Right forelimb (tissue), 1 donor: ENCODE data around the gene FAM89B.

Source experiments
- DNase-seq: peaks from one replicate; pipeline ENCODE4 v3.0.0-alpha.2; 2018

The FAM89B gene

DNA sequence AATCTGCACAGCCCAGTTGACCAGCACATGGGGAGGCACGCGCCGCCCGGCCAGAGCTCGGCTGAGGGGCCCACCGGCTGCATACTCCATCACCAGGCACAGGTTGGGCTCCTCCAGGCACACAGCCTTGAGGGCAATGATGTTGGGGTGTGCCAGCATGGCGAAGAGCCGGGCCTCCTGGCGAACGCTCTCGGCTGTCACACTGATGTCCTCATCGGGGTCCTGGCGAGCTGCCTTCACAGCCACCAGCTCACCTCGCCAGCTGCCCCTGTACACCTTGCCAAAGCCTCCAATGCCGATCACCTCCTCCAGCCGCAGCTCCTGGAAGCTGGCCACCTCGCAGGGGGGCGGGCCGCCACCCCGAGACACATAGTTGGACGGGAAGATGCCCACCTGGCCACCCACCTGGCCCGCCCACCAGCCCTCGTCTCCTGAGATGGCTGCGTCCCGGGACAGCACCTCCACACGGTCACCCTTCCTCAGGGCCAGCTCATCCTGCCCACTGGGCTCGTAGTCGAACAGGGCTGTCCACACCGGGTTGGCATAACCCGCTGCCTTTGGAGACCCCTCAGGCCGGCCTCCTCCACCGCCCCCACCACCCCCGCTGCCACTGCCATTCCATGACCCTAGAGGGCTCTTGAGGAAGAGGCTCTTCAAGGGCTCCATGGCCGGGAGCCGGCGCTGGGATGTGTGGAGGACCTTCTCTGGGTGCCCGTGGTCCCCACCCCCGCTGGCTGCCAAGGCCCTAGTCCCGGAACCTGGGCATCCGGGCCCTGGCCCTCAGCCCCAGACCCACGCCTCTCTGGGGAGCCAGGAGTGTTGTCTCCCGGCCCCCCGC lies 41.0 kb downstream of the FAM89B start:
- peak; percentile 55 for DNase-seq

DNA sequence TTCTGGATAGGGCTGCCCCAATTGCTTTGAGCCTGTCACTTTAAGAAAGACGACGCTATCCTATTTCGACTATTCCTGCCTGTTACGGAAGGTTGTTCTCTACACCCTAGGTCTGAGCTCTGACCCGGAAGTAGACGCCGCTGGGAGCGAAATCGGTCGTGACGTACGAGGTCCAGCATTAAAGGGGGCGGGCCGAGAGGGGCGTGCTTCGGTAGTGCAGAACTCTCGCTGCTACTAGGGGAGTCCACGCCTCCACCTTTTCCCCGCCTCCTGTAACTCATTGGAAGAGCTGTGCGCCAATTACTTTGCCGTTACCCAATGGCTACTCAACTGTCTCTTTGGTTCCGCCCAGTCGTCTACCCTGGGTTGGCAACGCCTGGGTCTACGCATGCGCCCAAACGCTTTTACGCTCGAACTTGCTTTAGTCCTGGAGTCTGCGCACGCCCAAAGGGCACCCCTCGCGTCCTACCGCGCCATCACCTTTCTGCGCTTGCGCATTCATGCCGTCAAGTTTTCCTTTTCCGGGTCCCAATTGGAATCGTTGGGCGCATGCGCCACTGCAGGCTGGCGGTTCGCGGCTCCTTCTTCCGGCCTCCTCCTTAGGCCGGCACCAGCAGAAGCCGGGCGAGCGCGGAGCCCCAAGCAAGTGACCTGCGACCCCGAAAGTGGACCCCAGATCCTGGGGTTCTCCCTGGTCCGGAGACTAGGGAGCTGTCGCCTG lies 43.1 kb downstream of the FAM89B start, which contains the start of gene PCNX3:
Gene PCNX3 (plus strand): TSS at position 548 of the 721 bp plus-strand sequence. CDS start 536 bp downstream, outside the sequence.
- peak; percentile 100 for DNase-seq

DNA sequence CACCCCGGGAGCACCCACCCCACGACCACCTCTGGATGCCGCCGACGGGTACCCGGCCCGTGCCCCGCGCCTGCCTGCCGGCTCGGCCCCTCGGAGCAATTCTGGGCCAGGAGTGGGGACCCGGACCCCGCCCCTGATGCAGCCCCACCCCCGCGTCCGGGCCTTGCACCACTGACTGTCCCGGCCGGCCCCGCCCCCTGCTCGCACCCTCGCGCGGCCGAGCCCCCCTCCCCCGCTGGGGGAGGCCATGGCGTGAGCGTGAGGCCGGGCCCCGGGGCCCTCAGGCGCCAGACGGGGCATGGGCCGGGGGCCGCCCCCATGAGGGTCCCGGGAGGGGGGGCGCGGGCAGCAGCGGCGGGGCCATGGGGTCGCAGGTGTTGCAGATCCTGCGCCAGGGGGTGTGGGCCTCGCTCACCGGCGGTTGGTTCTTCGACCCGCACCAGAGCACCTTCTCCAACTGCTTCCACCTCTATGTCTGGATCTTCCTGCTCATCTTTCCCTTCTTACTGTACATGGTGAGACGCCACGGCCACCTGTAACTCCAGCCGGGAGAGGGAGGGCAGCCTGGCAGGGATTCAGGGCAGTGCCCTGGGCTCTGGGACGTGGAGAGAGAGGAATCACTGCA lies 43.7 kb downstream of the FAM89B start:
- DNase-seq: no peak

- DNase-seq: no peak
Observed at GRCh38 chr11:65616575-65617001, 44.2 kb downstream of the FAM89B start.

GRCh38 chr11:65617136-65617850 lies 45.0 kb downstream of the FAM89B start:
- no peak for DNase-seq

DNA sequence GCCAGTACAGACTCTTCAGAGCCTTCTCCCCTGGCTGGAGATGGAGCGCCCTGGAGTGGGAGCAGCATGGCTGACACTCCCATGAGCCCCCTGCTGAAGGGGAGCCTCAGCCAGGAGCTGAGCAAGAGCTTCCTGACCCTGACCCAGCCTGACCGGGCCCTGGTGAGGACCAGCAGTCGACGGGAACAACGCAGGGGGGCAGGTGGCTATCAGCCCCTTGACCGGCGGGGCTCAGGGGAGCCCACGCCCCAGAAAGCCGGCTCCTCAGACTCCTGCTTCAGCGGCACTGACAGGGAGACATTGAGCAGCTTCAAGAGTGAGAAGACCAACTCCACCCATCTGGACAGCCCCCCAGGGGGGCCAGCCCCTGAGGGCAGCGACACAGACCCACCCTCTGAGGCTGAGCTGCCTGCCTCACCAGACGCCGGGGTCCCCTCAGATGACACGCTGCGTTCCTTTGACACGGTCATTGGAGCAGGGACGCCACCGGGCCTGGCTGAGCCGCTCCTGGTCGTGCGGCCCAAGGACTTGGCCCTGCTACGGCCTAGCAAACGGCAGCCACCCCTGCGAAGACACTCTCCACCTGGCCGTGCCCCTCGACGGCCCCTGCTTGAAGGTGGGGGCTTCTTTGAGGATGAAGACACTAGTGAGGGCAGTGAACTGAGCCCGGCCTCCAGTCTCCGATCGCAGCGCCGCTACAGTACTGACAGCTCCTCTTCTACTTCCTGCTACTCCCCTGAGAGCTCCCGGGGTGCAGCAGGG lies 45.8 kb downstream of the FAM89B start:
- no peak for DNase-seq

DNA sequence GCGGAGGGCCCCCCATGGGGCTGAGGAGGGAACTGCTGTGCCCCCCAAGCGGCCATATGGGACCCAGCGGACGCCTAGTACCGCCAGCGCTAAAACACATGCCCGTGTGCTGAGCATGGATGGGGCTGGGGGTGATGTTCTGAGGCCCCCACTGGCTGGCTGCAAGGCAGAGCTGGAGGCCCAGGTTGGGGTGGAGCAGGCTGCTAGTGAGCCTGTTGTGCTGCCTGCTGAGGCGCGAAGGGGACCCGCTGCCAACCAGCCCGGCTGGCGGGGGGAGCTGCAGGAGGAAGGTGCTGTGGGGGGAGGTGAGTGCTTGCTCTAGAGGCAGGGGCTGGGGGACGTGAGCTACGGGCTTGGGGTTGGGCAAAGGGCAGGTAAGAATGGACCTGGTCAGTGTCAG lies 46.4 kb downstream of the FAM89B start:
- no peak for DNase-seq

DNA sequence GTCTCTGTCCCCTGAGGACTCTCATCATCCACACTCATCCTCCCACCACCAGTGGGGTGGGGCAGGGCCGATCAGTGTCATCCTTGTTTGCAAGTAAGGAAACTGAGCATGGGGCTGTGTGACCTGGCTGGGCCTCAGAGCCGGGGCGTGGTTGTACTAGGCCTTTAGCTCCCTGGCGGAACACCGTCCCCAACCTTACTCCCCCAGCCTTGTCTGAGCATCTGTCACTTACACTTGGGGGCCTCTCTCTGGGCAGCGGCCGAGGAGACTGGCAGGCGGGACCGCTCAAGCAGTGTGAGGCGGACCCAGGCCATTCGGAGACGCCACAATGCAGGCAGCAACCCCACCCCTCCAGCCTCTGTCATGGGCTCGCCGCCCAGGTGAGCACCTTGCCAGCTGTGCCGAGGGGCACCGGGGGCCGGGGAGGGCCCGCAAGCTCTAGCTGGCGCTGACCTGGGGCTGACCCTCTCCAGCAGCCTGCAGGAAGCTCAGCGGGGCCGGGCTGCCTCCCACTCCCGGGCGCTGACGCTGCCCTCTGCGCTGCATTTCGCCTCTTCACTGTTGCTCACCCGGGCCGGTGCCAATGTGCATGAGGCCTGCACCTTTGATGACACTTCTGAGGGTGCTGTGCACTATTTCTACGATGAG lies 47.1 kb downstream of the FAM89B start:
- no peak for DNase-seq

DNA sequence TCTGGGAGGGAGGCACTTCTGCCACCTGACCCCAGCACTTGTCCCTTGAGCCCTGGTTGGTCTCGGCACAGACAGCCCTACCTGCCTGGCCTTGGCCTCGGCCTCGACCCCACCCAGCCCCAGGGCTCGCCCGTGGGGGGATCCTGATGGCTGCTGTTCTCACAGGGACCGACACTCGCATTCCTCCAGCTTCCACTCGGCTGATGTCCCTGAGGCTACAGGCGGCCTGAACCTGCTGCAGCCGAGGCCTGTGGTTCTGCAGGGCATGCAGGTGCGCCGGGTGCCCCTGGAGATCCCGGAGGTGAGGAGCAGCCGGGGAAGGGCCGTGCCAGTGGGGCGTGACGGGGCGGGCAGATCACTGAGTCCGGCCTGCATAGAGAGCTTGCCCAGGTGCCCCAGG lies 48.3 kb downstream of the FAM89B start:
- DNase-seq: no peak

DNA sequence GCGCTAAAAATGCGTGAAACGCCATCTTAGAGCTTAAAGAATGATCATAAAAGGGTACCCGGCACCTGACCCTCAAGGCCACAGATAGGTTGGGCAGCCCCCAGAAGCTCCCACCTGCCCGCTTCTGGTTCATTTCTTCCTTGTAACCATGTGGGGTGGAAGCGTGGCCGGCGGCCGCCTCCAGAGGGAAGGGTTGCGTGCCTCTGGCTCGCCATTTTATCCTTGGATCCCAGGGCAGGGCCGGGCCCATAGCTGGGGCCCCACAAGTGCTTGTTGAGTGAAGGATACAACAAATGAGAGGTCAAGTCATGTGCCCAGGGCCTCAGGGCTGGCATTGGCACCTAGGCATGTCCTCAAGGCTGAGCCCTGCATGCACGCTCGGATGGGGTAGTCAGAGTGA lies 49.1 kb downstream of the FAM89B start:
- no peak for DNase-seq

- no peak for DNase-seq
Observed at GRCh38 chr11:65622011-65622410, 49.7 kb downstream of the FAM89B start.

DNA sequence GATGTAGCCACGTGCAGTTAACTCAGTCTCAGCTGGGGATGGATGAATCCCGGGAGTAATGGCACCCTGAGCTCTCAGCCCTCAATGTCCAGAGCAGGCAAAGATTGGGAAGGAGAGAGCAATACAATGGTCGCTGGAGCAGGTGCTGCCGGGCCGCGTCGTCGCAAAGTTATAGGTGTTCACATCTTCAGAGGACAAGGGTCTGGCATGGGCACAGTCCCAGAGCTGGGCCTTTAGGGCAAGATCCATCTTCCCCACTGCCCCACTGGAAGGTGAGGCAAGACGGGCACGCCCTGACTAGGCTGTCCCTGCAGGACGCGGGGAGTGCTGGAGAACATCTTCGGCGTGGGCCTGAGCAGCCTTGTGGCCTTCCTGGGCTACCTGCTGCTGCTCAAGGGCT lies 50.8 kb downstream of the FAM89B start:
- DNase-seq: no peak
